Measurements from ENCODE around the gene IFT27.

The IFT27 gene

GRCh38 chr22:36713436-36713835 is 62.5 kb downstream of the IFT27 start:
- TF ChIP-seq GABPA (IDR thresholded peaks at IDR 0.05; ENCODE audit: low read depth) (no peak), CTCF (IDR thresholded peaks at IDR 0.05; ENCODE audit: insufficient read depth, low read length) (no peak), SPI1 (IDR thresholded peaks at IDR 0.05; ENCODE audit: borderline replicate concordance, low read depth) (no peak), REST (IDR thresholded peaks at IDR 0.05; ENCODE audit: insufficient replicate concordance, low read depth) (no peak), POLR2AphosphoS5 (IDR thresholded peaks at IDR 0.05; ENCODE audit: low read depth) (no peak)
- Histone ChIP-seq H3K27ac (replicated peaks) (no peak overlapping the region), H3K4me3 (replicated peaks; ENCODE audit: insufficient read depth, low read length) (no peak overlapping the region), H3K27me3 (ENCODE audit: insufficient read depth, poor library complexity, severe bottlenecking) (peaks cover 2% of the 10 kb centered on the region)
- DNase-seq (ENCODE audit: low read depth in 1 of 2, low spot score in 1 of 2): no peak

Measured in HL-60 (cell line).